Adrenal gland (tissue), 5 donors: Measurements from ENCODE around the gene SERPINE2.

Source experiments
- CTCF ChIP-seq, 6 experiments: fragments of 450-650 bp in 4 of 6; fragments of 200-600 bp in 2 of 6; sonication (generic) in 1 of 6; IDR thresholded peaks; 1 replicate in 5 of 6; 2 replicates in 1 of 6; pipeline versions ENCODE4 v1.5.1 to v1.8.0; 2016 to 2021; ENCODE audit warnings: antibody characterized with exemption in 6 of 6, mild to moderate bottlenecking in 2 of 6, moderate library complexity in 1 of 6
- POLR2A ChIP-seq, 2 donors: fragments of 450-650 bp; IDR thresholded peaks; one replicate each; pipeline ENCODE4 v1.6.1; 2017; ENCODE audit warnings: antibody characterized with exemption in 2 of 2, mild to moderate bottlenecking in 2 of 2, moderate library complexity in 1 of 2
- donor health status: DM: no; HTN: no; CAD: no.

GRCh38 chr2:223980397-223980735, 58.7 kb downstream of the SERPINE2 start:
- TF ChIP-seq POLR2A (IDR thresholded peaks at IDR 0.05) (no peak), CTCF (IDR thresholded peaks at IDR 0.05) (no peak)
